HG03460 (cell line): Measurements from ENCODE around the gene TNIP2.
A peak's percentile ranks its signal among the peaks of the same experiment; 100 is the strongest.

ENCODE experiments used
- ATAC-seq: cut with Tn5 transposase; IDR thresholded peaks from one replicate; pipeline ENCODE4 v1.9.1; 2021; ENCODE audit not compliant: unreplicated experiment

The TNIP2 gene, protein sequence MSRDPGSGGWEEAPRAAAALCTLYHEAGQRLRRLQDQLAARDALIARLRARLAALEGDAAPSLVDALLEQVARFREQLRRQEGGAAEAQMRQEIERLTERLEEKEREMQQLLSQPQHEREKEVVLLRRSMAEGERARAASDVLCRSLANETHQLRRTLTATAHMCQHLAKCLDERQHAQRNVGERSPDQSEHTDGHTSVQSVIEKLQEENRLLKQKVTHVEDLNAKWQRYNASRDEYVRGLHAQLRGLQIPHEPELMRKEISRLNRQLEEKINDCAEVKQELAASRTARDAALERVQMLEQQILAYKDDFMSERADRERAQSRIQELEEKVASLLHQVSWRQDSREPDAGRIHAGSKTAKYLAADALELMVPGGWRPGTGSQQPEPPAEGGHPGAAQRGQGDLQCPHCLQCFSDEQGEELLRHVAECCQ

DNA sequence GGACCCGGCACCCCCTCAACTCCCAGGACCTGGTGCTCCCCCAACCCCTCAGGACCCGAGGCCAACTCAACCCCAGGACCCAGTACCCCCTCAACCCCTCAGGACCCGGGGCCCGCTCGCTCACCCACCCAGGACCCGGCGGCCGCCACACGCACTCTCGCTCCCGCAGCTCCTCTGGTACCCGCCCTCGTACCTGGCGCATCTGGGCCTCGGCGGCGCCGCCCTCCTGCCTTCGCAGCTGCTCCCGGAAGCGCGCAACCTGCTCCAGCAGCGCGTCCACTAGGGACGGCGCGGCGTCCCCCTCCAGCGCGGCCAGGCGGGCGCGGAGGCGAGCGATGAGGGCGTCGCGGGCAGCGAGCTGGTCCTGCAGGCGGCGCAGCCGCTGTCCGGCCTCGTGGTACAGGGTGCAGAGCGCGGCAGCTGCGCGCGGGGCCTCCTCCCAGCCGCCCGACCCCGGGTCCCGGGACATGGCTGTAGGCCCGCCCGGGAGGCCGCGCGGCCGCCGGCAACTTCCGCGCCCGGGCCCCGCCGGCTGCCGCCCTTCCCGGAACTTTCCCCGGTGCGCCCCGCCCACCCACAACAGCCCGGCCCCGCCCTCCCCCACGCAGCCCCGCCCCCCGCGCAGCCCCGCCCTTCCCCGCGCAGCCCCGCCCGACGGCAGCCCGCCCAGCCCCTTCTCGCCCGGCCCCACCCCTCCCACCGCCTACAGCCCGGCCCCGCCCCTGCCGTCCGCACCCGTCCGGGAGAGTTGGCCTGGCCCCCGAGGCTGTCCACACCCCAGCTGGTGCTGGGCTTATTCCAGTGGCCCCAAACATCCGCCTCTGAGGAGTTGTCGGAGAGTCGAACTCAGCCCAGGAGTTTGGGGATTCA lies at the start of gene TNIP2:
Gene TNIP2, minus strand, starts transcription at position 516 of the 870 bp plus-strand sequence. Its CDS starts 47 bp downstream, at position 469.
- peak; percentile 54 for ATAC-seq

DNA sequence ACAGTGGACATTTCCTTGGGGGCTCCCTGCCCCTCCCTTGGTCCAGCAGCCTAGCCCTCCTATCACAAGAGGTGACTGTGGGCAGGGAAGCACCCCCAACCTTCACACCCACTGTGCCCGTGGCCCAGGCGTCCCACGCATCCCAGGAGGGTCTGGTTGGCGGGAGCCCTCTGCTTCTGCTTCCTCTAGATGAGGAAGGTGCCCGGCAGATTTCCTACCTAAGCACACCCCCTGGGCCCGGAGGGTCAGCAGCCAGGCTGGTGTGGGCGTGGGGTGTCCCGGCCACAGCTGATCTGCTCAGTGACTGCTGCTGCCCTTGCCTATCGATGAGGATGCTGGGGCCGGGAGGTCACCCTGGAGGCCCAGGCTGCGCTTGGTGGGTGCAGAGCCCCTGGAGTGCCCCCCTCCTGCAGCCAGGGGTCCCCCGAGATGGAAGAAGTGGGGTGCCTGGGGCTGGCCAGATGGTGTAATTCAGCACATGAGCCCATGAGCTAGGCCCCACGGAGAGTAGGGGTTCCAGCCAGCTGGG lies 48.9 kb upstream of the TNIP2 start:
- ATAC-seq, result no peak

DNA sequence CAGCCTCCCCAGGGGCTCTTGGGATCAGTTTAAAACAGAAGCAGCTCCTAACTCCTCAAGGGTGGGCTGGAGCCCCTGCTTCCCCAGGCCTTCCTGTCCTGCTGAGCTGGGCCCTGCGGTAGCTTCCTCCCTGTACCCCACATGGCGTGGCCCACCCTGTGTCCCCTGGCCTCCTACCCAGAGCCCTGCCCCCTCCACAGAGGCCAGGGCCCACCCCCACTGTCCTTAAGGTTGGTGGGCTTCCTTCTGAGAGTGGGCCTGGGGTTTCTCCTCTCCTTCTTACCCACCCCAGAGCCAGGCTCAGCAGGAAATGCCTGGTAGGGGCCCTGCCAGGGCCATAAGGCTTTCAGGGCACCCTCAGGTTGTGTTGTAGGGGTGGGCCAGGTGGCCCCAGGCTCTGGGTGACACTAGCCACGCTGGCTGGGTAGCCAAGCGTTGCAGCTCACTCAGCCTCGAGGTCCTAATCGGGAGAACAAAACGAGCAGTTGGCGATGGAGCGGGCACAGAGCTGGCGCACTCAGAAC lies 48.4 kb upstream of the TNIP2 start:
- no peak for ATAC-seq

DNA sequence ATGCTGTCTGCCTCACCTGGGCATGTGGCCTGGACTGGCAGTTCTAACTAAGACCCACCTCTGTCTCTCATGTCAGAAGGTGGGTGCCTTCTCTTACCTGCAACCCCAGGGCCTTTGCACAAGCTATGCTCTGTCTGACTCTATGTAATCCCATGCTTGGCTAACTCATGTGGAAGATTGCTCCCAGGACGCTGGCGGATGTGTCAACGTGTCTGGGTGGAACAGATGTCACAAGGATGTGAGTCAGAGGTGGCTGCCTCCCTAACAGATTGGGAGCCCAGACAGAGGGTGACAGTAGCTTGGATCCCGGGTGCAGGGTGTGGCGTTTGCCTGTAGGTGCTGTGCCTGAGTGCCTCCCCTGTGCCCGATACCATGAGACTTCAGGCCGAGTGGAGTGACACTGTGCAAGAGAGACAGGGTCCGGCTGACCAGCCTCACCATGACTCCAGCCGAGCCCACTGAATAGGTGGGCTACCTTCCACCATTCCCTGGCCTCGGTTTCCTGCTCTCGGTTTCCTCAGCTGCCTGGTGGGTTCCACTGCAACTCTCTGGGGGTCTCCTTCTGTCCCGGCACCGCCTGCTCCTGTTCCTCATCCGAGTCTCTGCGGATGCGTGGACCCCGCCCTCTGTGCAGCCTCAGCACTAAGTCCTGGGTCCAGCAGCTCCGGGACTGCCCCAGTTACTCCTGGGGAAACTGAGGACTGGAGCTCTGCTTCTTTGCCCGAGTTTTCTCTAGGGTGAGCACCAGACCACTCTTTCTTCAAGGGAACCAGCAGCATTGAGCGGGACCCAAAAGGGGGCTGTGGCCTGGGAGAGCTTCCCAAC lies 47.7 kb upstream of the TNIP2 start:
- ATAC-seq, result no peak

DNA sequence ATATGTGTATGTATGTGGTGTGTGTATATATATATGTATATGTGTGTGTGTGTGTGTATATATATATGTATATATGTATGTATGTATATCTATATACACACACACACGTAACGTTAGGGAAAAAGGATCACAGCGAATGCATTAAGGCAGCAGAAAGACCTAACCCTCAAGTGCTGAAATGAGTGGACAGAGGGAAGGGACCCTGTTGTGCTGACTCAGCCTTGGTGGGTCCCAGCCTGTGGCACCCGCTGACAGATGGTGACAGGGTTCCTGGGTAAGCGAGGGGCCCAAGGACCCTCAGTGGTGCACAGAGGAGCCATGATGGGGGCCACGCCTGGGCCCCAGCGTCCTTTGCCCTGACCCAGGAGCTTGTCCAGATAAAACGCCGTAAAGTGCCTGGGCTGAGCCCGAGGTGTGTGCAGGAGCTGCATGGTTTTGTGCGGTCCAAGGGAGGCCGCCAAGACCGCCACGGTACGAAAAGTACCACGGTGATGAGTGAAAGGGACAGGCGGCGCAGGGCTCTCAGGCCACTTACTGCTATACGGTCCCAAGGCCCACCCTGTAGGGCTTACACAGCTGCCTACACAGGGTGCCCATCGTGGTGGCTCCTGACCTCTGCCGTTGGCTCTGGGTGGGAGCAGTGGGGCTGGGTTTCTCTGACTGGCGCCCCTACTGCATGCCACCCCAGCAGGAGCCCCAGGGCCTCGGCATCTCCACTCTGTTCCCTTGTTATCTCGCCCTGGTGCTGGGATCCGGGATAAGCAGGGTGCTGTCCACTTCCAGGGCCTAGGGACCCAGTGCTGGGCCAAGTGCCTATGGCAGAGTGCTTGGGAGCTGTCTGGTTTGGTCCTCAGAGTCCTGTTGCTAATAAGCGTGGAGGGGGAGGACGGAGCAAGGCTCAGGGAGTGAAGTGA lies 46.7 kb upstream of the TNIP2 start:
- no peak for ATAC-seq

DNA sequence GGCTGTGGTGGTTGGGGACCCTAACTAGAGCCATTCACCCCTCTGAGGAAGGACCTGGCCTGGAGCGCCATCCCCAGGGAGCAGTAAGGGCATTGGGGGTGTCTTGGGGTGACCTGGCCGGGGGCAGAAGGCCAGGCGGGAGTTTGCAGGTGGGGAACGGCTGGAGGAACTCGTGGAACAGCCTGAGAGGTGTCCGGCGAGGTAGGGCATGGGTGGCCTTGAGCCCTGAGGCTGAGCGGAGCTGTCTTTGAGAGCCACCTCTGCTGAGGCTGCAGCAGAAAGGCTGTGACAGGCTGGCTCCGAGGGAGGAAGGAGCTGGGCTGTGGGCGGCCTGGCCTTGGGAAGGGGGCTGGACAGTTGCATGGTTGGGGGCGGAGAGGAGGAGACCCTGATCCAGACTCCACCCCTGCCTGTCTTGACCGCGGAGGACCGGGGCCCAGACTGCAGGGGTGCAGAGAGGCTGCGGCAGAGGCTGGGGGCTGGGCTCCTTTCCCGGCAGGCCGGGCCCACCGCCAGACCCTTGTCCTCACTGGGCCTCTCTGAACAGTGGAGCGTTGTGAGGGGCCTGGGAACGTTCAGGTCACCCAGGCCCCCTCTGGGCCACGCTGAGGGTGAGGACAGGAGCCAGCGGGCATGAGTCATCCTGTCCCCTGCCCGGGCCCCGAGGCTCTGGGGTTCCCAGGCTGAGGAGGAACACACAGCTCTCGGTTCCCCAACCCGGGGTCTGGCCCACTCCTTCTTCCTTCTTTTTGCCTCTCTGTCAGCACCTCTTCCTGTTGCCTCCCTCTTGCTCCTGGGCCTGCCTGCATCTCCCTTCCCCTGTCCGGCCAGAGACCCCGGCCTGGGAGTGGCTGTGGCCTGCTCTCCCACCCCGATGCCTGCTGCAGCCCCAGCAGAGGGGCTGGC lies 44.8 kb upstream of the TNIP2 start:
- ATAC-seq, result no peak

DNA sequence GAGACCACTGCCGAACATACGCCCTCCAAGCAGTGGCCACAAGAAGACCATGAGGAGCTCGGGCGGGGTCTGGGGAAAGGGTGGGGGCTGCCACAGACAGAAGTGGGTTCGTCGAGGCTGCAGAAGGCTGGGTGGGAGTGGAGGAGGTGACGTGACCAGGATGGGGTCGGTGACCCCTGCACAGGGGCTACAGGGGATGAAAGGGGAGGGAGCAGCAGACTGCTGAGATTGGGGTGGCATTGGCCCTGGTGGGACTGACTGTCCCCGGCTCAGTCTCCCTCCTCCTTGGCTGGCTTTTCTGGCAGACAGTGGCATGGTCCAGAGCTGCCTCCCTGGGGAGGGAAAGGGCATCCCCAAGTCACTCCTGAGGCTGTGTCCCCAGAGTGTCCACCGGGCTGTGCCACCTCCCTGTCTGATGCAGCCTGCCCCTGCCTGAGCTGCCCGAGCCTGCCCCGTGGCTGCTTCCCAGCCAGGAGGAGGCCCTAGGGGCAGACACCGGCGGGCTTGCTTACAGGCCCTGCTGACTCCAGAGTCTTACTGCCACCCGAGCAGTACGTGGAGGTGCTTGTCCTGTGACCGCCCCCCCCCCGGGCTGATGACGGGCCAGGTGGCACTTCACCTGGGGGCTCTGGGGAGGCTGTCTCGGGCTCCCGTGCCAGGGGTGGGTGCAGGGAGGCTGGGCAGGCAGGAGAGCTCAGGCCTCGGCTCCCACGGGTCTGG lies 44.0 kb upstream of the TNIP2 start:
- ATAC-seq, result no peak

DNA sequence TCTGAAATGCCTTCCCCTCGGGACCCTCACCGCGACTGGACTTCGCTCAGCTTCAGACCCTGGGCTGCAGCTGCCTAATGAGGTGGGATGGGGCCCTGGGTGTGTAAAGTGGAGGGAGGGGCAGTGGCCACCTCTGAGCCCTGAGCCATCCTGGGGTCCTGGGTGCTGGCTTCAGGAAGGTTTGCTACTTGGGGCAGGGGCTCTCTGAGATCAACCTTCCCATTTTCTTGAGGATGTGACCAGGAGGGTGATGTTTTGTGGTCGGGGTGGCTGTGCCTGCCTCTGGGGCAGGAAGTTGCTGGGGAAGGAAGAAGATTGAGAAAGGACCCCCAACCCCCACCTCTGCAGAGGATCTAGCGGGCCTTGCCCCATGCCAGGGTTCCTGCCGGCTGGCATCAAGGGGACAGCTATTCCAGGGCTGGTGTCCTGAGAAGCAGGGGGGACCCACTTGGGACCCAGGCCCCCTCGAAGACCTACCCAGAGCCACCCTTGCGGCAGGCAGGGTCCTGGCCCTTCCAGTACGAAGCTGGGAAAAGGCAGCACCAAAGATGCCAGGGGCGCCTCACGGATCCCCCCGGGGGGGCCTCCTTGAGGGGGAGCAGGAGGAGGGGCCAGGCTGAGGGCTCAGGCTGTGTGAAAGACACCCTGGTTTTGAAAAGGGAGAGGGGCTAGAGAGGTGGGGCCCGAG lies 43.2 kb upstream of the TNIP2 start:
- ATAC-seq, result no peak

DNA sequence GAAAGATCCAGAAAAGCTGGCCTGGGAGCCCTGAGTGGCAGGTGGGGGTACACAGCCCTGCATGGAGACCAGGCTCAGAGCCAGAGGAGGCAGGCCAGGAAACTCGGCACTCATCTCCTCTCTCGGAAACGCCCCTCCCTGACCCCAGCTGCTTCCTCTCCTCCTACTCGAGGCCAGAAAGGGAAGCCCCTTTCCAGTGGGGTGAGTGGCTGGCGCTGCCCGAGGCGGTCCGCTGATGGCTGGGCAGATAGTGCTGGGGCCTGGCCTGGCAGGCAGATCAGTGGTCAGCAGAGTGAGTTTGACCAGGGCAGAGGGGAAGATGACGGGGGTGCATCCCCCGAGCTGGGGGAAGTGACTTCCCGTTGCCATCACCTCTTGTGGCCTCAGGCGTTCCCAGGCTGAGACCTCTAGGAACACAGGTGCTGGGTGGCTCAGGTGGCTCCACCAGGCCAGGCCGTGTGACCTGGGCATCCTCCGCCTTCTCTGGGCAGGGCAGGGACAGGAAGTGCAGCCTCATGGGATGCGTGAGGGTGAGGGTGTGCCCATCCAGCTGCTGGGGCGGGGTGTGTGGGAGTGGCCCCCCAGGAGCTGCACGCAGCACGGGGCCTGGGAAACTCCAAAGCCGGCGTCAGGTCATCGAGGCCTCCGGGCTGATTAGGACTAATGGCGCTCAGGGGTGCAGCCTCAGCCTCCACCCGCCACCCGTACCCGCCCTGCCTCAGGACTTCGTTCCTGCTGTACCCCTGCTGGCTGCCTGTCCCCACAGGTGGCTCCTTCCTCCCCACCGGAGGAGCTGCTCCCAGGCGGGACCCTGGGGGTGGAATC lies 42.5 kb upstream of the TNIP2 start:
- peak; percentile 51 for ATAC-seq

DNA sequence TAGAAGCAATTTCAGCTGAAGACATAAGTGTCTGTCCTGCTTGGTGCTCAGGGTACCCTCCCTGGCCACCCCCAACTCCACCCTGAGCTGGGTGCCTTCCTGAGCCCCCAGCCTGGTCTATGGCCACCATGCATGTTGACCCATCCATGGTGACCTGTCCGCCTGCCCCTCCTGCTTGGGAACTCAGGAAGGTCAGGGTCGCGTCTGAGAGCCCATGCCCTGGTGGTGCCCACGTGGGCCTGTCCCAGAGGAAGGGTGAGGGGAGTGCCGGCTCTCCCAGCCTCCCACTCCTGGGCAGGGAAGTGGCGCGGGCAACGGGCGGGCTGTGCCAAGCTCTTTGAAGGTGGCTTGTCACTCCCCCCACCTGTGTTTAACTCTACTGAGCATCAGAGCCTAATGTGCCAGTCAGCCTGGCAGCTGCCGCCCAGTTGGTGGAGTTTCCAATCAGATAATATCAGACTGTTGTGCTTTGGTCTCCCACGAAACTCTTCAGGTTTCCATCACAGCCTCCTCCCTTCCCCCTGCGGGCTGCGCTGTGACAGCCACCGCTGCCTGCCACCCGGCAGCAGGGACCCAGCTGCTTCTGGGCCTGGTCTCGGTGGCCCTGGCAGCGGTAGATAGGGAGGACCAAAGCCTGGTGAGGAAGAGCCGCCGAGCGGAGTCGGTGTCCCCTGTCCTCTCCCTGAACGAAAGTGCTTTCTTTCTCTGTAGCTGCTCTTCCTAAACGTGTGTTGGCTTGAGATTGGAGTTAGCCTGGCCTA lies 41.6 kb upstream of the TNIP2 start:
- ATAC-seq, result no peak

DNA sequence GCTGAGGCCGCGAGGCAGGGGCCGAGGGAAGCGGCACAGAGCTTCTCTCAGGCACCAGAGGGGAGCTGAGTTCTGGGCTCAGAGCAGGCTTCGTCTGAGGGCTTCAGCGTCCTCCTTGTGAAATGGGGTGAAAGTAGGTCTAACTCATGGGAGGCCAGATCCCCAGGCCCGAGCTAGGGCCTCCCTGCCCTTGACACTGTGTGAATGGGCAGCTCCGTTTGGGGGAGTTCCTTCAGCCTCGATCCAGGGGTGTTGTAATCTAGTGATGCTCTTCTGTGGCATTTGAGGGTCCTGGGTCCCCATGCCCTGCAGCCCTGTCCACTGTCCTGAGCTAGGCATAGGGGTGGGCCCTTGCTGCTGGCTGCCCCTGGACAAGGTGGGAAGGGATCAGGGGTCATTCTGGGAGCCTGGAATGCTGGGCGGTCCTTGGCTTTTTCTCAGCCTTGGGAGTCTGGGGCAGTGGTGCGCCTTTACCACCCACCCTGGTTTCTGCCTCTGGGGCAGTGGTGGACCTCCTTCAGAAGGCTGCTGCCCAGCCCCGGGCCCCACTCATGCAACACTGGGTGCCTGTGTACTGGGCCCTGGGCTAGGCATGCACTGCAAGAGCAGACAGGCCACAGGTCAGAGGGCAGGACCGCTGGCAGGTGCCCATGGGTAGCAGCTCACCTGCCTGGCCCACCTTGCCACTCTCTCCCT lies 40.9 kb upstream of the TNIP2 start:
- ATAC-seq, result no peak

DNA sequence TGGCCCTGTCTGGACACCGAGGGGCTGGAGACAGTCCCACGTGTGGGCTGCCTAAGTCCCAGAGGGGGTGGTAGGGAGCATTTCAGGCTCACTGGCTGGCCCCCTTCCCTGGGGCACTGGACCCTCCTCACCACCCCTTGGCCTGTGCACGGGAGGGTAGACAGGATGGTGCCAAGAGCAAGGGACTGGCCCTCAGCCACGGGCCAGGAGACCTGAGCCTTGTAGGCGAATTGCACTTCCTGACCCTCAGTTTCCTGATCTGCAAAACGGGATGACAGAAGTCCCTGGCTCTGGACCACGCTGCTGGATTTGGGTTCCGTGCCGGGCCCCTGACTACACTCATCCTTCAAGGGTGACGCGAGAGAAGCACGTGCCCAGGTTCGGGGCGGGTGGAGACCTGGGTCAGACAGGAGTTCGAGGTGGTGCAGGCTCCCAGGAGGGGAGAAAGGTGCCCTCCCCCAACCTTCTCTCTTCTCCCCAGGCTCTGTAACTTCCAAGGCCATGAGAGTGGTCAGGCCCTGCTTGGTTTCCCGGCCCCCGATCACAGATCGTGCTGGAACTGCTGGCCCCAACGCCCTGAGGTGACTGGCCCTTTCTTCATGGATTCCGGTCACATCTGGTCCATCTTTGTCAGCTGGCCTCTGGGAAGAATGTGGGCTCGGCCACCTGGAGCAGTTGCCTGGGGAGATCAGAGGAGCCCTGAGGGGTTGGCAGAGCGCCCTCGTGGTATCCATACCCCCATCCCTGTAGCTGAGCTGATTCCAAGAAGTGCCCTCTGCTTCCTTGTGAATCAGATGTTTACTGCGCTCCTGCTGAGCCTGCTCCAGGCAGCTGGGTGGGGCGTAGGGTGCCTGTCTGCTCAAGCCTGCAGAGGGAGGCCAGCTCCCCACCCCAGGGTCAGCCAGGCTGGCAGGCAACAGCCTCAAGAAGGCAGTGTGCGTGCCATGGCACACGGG lies 40.0 kb upstream of the TNIP2 start:
- no peak for ATAC-seq

DNA sequence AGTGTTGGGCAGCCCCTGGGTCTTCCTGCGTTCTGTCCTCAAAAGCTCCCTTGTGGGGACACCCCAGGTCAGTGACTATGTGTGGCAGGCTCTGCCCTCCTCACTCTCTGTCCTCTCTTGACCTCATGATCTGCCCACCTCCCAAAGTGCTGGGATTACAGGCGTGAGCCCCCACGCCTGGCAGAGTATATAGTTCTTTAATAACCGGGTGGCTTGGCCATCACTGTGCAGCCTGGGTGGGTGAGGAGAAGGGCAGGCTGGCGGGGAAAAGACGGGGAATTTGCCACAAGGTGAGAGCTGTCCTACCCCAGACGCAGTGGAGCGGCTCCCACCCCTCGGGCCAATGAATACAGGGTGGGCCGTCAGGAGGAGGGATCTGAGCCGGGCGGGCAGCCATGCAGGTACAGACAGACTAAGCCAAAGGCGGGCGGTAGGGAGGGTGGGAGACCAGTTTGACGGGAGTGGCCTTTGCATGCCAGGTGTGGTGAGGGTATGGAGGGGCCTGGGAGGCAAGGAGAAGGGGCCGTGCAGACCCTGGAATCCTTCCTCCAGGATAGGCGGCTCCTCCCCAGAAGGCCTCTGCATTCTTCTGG lies 39.3 kb upstream of the TNIP2 start:
- ATAC-seq, result no peak
